Embryonic facial prominence (tissue), 1 donor: Measurements from ENCODE around the gene RGS7.
A peak's percentile ranks its signal among the peaks of the same experiment; 100 is the strongest.
"Not testable (repeated sequence)": the region's sequence is repeated elsewhere in the genome, so short reads cannot be mapped to it uniquely, and the experiment has no call there.

ENCODE experiments used
- DNase-seq: peaks from one replicate; pipeline ENCODE4 v3.0.0-alpha.2; 2016; ENCODE audit errors: extremely low spot score

The RGS7 gene

GRCh38 chr1:241331328-241332036 lies 25.5 kb downstream of the RGS7 start:
- no peak for DNase-seq

- DNase-seq = no peak
Observed at GRCh38 chr1:241330619-241331327, 26.2 kb downstream of the RGS7 start.

GRCh38 chr1:241325456-241325855 lies 31.5 kb downstream of the RGS7 start:
- no peak for DNase-seq

GRCh38 chr1:241323514-241324195 lies 33.4 kb downstream of the RGS7 start:
- DNase-seq = peak; percentile 37

GRCh38 chr1:241317676-241318075 lies 39.3 kb downstream of the RGS7 start:
- no peak for DNase-seq

- DNase-seq = no peak
Observed at GRCh38 chr1:241316372-241316771, 40.6 kb downstream of the RGS7 start.

- DNase-seq = no peak
Observed at GRCh38 chr1:241311056-241311746, 45.8 kb downstream of the RGS7 start.

- DNase-seq = no peak
Observed at GRCh38 chr1:241310451-241310850, 46.6 kb downstream of the RGS7 start.

GRCh38 chr1:241309651-241310050 lies 47.4 kb downstream of the RGS7 start:
- DNase-seq = no peak

- no peak for DNase-seq
Observed at GRCh38 chr1:241308471-241308870, 48.5 kb downstream of the RGS7 start.

GRCh38 chr1:241308011-241308410 lies 49.0 kb downstream of the RGS7 start:
- DNase-seq = no peak

- no peak for DNase-seq
Observed at GRCh38 chr1:241306125-241306790, 50.7 kb downstream of the RGS7 start.

- DNase-seq = not testable (repeated sequence)
Observed at GRCh38 chr1:241302024-241302423, 55.0 kb downstream of the RGS7 start.

GRCh38 chr1:241299347-241299746 lies 57.7 kb downstream of the RGS7 start:
- no peak for DNase-seq

GRCh38 chr1:241292973-241293372 lies 64.0 kb downstream of the RGS7 start:
- DNase-seq = no peak

- DNase-seq = not testable (repeated sequence)
Observed at GRCh38 chr1:241291548-241291947, 65.5 kb downstream of the RGS7 start.

GRCh38 chr1:241286486-241286885 lies 70.5 kb downstream of the RGS7 start:
- no peak for DNase-seq

GRCh38 chr1:241276391-241276790 lies 80.6 kb downstream of the RGS7 start:
- DNase-seq = no peak

- no peak for DNase-seq
Observed at GRCh38 chr1:241275981-241276380, 81.0 kb downstream of the RGS7 start.

- DNase-seq = no peak
Observed at GRCh38 chr1:241275226-241275625, 81.8 kb downstream of the RGS7 start.

GRCh38 chr1:241274693-241275092 lies 82.3 kb downstream of the RGS7 start:
- no peak for DNase-seq

- DNase-seq = no peak
Observed at GRCh38 chr1:241272828-241273227, 84.2 kb downstream of the RGS7 start.
